ENCODE data around the gene SPTBN1. TPM values are rescaled to one million over a fixed set of nuclear protein-coding genes. Genes with fewer than 3 reads are reported as not detected.

The SPTBN1 gene
- total RNA-seq, 2 experiments from 2014 or later = 132 to 183 TPM

DNA sequence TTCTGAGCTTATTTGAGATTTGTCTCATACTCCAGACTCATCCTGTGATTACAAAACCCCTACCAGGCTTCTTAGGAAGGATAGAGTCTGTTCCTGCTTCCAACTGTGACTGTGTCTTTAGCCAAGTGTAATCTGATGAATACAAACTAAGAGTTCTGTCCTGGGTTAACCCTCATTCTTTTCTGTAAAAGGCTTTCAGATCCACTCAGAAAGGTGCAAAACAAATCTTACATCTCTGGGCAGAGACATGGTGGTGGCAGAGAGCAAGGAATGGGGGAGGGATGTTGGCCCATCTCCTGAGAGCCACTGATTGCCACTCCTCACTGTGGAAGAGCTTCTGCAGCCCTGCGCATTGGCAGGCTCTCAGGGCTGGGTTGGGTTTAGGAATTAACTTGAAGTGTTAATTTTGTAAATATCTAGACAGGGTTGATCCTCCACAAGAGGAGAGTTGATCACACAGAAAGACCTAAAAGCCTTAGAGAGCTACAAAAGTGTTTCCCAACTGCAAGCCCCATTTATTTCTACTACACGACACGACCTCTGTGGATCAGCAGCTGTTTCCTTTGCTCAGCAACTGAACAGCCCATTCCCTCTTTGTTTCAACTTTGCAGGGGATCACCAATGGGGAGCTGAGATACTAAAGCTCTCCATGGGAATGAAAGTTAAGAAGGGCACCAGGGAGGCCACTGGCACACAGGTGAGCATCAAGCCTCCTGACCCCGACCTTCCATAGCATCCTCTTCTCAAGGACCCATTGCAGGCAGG is 23.7 kb upstream of the SPTBN1 start:
- Histone ChIP-seq H3K27ac (ENCODE audit: low read depth, low read length, poor library complexity, severe bottlenecking) (no peak overlapping the region), H3K9me2 (ENCODE audit: insufficient read depth, low read length) (no peaks in the 10 kb centered on the region), H3K9me3 (ENCODE audit: low read length) (no peaks in the 10 kb centered on the region), H3K4me2 (ENCODE audit: low read length) (no peak overlapping the region), H3K4me1 (ENCODE audit: insufficient read depth, low read length, poor library complexity, severe bottlenecking) (peaks cover 9% of the 10 kb centered on the region), H3K36me3 (ENCODE audit: insufficient read depth, low read length) (no peaks in the 10 kb centered on the region), H3K4me3 (ENCODE audit: low read depth, low read length, poor library complexity, severe bottlenecking) (no peak overlapping the region), H3K79me2 (ENCODE audit: insufficient read depth, low read depth, low read length) (no peaks in the 10 kb centered on the region), H2AFZ (ENCODE audit: low read length) (no peak overlapping the region), H4K20me1 (ENCODE audit: insufficient read depth, low read length) (no peaks in the 10 kb centered on the region)
- TF ChIP-seq, protein P1, sequence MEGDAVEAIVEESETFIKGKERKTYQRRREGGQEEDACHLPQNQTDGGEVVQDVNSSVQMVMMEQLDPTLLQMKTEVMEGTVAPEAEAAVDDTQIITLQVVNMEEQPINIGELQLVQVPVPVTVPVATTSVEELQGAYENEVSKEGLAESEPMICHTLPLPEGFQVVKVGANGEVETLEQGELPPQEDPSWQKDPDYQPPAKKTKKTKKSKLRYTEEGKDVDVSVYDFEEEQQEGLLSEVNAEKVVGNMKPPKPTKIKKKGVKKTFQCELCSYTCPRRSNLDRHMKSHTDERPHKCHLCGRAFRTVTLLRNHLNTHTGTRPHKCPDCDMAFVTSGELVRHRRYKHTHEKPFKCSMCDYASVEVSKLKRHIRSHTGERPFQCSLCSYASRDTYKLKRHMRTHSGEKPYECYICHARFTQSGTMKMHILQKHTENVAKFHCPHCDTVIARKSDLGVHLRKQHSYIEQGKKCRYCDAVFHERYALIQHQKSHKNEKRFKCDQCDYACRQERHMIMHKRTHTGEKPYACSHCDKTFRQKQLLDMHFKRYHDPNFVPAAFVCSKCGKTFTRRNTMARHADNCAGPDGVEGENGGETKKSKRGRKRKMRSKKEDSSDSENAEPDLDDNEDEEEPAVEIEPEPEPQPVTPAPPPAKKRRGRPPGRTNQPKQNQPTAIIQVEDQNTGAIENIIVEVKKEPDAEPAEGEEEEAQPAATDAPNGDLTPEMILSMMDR (conservative IDR thresholded peaks at IDR 0.05; ENCODE audit: low read length) = no peak
- no peak for TF ChIP-seq EZH2phosphoT487 (IDR thresholded peaks at IDR 0.05; ENCODE audit: borderline replicate concordance, low read depth, low read length)
- ChIA-PET CTCF (ENCODE audit: unreplicated experiment) (no interaction called here), POLR2A (interaction anchor here (0.6 kb wide), 2 partner anchors 281 to 1074 kb away, joined by 3 read pairs; no protein-coding TSS in a partner anchor)
- no TSS peak for BruUV-seq (replicated peaks)
- no peak for DNase-seq (ENCODE audit: low spot score)
- intact Hi-C loops (cut with micrococcal nuclease; ENCODE audit: unreplicated experiment) = no loop called here

DNA sequence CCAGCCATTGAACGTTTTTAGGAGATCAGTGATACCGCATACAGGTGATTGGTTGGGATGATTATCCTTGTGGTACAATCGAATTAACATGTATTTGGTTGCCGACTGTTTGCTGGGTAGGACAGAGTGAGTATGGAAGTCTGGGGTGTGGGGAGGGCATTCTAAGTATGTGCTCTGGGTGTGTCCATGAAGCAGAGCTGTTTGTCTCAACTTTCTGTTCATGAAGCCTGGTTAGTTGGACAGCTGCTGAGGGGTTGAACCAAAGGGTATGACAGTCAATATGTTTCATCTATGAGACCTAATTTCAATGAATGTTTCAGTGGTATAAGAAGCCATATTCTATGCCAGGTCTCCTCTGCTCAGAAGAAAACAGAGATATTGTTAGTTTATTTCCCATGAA is 21.9 kb upstream of the SPTBN1 start:
- Histone ChIP-seq H2AFZ (ENCODE audit: low read length) (no peak overlapping the region), H4K20me1 (ENCODE audit: insufficient read depth, low read length) (no peaks in the 10 kb centered on the region), H3K9me3 (ENCODE audit: low read length) (no peaks in the 10 kb centered on the region), H3K4me2 (ENCODE audit: low read length) (no peak overlapping the region), H3K4me1 (ENCODE audit: insufficient read depth, low read length, poor library complexity, severe bottlenecking) (peaks cover 9% of the 10 kb centered on the region), H3K79me2 (ENCODE audit: insufficient read depth, low read depth, low read length) (no peaks in the 10 kb centered on the region), H3K36me3 (ENCODE audit: insufficient read depth, low read length) (no peaks in the 10 kb centered on the region), H3K4me3 (ENCODE audit: low read depth, low read length, poor library complexity, severe bottlenecking) (no peak overlapping the region), H3K27ac (ENCODE audit: low read depth, low read length, poor library complexity, severe bottlenecking) (no peak overlapping the region), H3K9me2 (ENCODE audit: insufficient read depth, low read length) (no peaks in the 10 kb centered on the region)
- no peak for DNase-seq (ENCODE audit: low spot score)
- POLR2A ChIA-PET = interaction anchor here (0.6 to 0.9 kb wide), 5 partner anchors 26 to 248 kb away, joined by 3 to 4 read pairs (median 3); no protein-coding TSS in a partner anchor
- CTCF ChIA-PET (ENCODE audit: unreplicated experiment) = no interaction called here
- TF ChIP-seq, protein P1 (conservative IDR thresholded peaks at IDR 0.05; ENCODE audit: low read length) = no peak
- no peak for TF ChIP-seq EZH2phosphoT487 (IDR thresholded peaks at IDR 0.05; ENCODE audit: borderline replicate concordance, low read depth, low read length)
- intact Hi-C loops (cut with micrococcal nuclease; ENCODE audit: unreplicated experiment) = no loop called here
- BruUV-seq (replicated peaks) = no TSS peak

DNA sequence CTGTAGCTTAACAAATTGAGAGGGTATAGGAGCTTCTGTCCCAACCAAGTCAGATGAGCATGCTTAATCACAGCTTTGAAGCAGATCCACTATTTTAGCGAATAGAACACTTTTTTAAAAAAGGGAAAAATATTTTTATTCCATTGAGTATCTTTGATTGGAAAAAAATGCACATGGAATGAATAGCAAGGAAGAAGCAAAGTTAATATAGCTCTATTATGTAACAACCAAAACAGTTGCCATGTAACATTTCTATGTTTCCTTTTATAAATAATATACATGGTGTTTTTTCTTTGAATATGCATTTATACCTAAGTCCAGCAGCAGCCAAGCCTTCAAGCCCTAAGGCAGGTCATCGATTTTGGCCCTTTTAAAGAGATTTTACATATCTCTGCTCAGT is 21.4 kb upstream of the SPTBN1 start:
- no TSS peak for BruUV-seq (replicated peaks)
- Histone ChIP-seq H3K4me3 (ENCODE audit: low read depth, low read length, poor library complexity, severe bottlenecking) (no peak overlapping the region), H3K36me3 (ENCODE audit: insufficient read depth, low read length) (no peaks in the 10 kb centered on the region), H3K9me3 (ENCODE audit: low read length) (no peaks in the 10 kb centered on the region), H3K79me2 (ENCODE audit: insufficient read depth, low read depth, low read length) (no peaks in the 10 kb centered on the region), H3K4me2 (ENCODE audit: low read length) (no peak overlapping the region), H3K27ac (ENCODE audit: low read depth, low read length, poor library complexity, severe bottlenecking) (no peak overlapping the region), H4K20me1 (ENCODE audit: insufficient read depth, low read length) (no peaks in the 10 kb centered on the region), H3K4me1 (ENCODE audit: insufficient read depth, low read length, poor library complexity, severe bottlenecking) (peaks cover 9% of the 10 kb centered on the region), H3K9me2 (ENCODE audit: insufficient read depth, low read length) (no peaks in the 10 kb centered on the region), H2AFZ (ENCODE audit: low read length) (no peak overlapping the region)
- POLR2A ChIA-PET = interaction anchor here (0.6 to 0.8 kb wide), 2 partner anchors 26 to 249 kb away, joined by 3 read pairs; no protein-coding TSS in a partner anchor
- CTCF ChIA-PET (ENCODE audit: unreplicated experiment) = interaction anchor here (0.6 kb wide), 1 partner anchor 16 kb away, joined by 3 read pairs; no protein-coding TSS in a partner anchor
- intact Hi-C loops (cut with micrococcal nuclease; ENCODE audit: unreplicated experiment) = no loop called here
- no peak for DNase-seq (ENCODE audit: low spot score)
- no peak for TF ChIP-seq EZH2phosphoT487 (IDR thresholded peaks at IDR 0.05; ENCODE audit: borderline replicate concordance, low read depth, low read length)
- TF ChIP-seq, protein P1 (conservative IDR thresholded peaks at IDR 0.05; ENCODE audit: low read length) = no peak

Data from OCI-LY7 (cell line).